Measurements from ENCODE around the gene MPV17L2.

DNA sequence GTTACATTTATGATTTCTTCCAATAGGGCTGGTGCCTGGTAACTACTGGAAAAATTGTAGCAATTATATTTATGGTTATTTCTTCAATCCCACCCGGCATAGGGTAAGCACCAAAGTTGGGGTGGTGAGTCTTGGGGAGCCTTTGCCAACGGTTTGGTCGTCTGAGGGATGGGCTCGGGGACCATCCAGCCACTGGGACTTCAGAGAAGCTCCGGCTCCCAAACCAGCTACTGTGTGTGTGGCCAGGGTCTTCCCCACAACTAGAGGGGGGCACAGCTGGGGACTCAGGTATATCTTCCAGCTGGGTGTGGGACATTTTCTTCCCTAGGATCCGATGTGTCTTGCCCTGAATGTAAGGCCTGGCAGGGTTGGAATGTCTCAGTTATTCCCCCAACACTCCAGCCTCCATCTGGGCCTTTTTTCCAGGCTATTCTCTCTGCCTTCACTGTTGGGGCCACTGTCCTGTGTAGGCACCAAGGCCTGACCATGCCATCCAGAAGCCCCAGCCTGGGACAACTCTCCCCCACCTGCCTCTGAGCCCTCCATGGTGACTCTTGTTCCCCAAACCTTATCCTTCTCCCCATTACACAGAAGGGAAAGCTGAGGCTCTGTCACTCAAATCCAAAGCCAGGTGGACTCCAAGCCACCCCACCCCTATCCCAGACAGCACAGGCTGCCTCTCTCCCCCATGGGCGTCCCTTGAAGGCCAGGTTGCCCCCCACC is 20.5 kb upstream of the MPV17L2 start:
- TF ChIP-seq, protein P1, sequence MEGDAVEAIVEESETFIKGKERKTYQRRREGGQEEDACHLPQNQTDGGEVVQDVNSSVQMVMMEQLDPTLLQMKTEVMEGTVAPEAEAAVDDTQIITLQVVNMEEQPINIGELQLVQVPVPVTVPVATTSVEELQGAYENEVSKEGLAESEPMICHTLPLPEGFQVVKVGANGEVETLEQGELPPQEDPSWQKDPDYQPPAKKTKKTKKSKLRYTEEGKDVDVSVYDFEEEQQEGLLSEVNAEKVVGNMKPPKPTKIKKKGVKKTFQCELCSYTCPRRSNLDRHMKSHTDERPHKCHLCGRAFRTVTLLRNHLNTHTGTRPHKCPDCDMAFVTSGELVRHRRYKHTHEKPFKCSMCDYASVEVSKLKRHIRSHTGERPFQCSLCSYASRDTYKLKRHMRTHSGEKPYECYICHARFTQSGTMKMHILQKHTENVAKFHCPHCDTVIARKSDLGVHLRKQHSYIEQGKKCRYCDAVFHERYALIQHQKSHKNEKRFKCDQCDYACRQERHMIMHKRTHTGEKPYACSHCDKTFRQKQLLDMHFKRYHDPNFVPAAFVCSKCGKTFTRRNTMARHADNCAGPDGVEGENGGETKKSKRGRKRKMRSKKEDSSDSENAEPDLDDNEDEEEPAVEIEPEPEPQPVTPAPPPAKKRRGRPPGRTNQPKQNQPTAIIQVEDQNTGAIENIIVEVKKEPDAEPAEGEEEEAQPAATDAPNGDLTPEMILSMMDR (conservative IDR thresholded peaks at IDR 0.05) = no peak
- TF ChIP-seq ZFX (IDR thresholded peaks at IDR 0.05) = no peak

Measured in C4-2B (cell line).